GM13976 (cell line): ENCODE data around the gene RIT1.
A peak's percentile ranks its signal among the peaks of the same experiment; 100 is the strongest.

Experiments
- DNase-seq: peaks from one replicate; pipeline ENCODE4 v3.0.0; 2012; ENCODE audit warnings: low spot score
- in situ Hi-C: fragments of 300-500 bp; cut with MboI; formaldehyde crosslinking; loops from one replicate; pipeline ENCODE4 v1.12.0; 2022; ENCODE audit warnings: low sequenced_read_pairs, mixed read lengths, inconsistent platforms; ENCODE audit not compliant: unreplicated experiment
- TF ChIP-seq, protein P1 (sequence below): IDR thresholded peaks from 2 replicates; pipeline ENCODE4 v1.5.1; 2012; ENCODE audit warnings: borderline replicate concordance, mild to moderate bottlenecking; ENCODE audit not compliant: insufficient read depth; ENCODE audit errors: extremely low read depth, missing control alignments, control extremely low read depth

Gene RIT1

DNA sequence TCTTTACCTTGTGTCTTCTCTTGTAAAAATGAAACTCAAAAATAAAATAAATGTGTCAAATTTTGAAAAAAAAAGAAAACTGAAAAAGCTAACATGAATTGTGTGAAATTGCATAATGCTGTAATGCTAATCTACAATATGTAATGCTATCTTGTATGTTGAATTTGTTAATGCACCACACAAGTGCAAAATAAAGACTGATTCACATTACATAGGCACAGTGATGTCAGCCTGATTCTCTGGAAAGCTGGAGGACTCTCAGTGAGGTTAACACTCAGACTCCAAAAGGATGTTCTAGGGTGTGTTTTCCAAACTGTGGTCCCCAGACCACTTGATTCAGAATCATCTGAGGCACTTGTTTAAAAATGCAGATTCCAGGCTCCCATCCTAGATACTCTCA is 26.2 kb downstream of the RIT1 start:
- TF ChIP-seq, protein P1, sequence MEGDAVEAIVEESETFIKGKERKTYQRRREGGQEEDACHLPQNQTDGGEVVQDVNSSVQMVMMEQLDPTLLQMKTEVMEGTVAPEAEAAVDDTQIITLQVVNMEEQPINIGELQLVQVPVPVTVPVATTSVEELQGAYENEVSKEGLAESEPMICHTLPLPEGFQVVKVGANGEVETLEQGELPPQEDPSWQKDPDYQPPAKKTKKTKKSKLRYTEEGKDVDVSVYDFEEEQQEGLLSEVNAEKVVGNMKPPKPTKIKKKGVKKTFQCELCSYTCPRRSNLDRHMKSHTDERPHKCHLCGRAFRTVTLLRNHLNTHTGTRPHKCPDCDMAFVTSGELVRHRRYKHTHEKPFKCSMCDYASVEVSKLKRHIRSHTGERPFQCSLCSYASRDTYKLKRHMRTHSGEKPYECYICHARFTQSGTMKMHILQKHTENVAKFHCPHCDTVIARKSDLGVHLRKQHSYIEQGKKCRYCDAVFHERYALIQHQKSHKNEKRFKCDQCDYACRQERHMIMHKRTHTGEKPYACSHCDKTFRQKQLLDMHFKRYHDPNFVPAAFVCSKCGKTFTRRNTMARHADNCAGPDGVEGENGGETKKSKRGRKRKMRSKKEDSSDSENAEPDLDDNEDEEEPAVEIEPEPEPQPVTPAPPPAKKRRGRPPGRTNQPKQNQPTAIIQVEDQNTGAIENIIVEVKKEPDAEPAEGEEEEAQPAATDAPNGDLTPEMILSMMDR = no peak
- DNase-seq = no peak
- in situ Hi-C loops = no loop called here

GRCh38 chr1:155884031-155884960 is 26.9 kb downstream of the RIT1 start:
- TF ChIP-seq, protein P1 = no peak
- peak; percentile 3 for DNase-seq
- in situ Hi-C loops = no loop called here

GRCh38 chr1:155882766-155883165 is 28.4 kb downstream of the RIT1 start:
- in situ Hi-C loops = no loop called here
- TF ChIP-seq, protein P1 = no peak

GRCh38 chr1:155882235-155882634 is 28.9 kb downstream of the RIT1 start:
- peak; percentile 68 for DNase-seq
- TF ChIP-seq, protein P1 = no peak
- in situ Hi-C loops = no loop called here

More at GRCh38 chr1:155882766-155883165, 28.4 kb downstream of the RIT1 start:
- peak; percentile 3 for DNase-seq

DNA sequence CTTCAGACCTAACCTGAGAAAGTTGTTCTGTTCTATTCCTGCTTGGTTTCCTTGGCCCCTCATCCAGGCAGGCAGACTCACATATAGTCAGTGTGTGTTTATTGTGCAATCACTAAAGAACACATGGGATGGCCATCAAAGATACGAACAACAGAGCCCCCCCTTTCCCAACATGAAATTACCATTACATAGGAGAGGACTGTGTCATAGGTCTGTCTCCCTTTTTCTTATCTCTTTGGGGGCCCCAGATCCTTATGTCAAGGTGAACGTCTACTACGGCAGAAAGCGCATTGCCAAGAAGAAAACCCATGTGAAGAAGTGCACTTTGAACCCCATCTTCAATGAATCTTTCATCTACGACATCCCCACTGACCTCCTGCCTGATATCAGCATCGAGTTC is 30.2 kb downstream of the RIT1 start:
- in situ Hi-C loops = no loop called here
- TF ChIP-seq, protein P1 = no peak
- DNase-seq = no peak

DNA sequence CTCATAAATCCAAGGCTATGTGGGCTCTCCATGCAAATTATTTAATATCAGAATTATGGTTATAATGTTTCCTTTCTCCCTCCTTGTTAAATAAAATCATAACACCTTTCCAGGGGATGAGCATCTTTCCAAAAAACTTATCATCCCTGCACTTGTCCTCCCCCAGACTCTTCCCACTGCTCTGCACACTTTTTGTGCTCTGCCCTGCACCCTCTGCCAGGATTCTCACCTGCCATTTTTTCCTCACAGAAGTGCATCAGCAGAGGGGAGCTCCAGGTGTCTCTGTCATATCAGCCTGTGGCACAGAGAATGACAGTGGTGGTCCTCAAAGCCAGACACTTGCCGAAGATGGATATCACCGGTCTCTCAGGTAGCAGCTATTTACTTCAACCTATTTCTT is 30.9 kb downstream of the RIT1 start:
- in situ Hi-C loops = no loop called here
- DNase-seq = no peak
- TF ChIP-seq, protein P1 = no peak
